Uterus (tissue), 4 donors: ENCODE measurements around the gene KLHL7. TPM values are rescaled to one million over a fixed set of nuclear protein-coding genes. Genes with fewer than 3 reads are reported as not detected.
A peak's percentile ranks its signal among the peaks of the same experiment; 100 is the strongest.

Experiments used
- DNase-seq, 2 donors: peaks; one replicate each; pipeline ENCODE4 v3.0.0-alpha.2; 2019 to 2020
- H3K27ac ChIP-seq, 2 donors: fragments of 200-600 bp; sonication (generic); 1 replicate in 1 of 2; 2 replicates in 1 of 2; pipeline ENCODE4 v1.5.1; 2016 to 2018
- H3K27me3 ChIP-seq, 2 donors: fragments of 200-600 bp; sonication (generic); one replicate each; pipeline ENCODE4 v1.5.1; 2018 to 2019; ENCODE audit warnings: control low read depth in 1 of 2
- H3K36me3 ChIP-seq, 2 donors: fragments of 200-600 bp; sonication (generic); one replicate each; pipeline ENCODE4 v1.5.1; 2019; ENCODE audit warnings: control low read depth in 1 of 2
- H3K4me1 ChIP-seq, 2 donors: fragments of 200-600 bp; sonication (generic); one replicate each; pipeline ENCODE4 v1.5.1; 2018 to 2019; ENCODE audit warnings: control low read depth in 1 of 2
- H3K4me3 ChIP-seq, 2 donors: fragments of 200-600 bp; sonication (generic); 1 replicate in 1 of 2; 2 replicates in 1 of 2; pipeline ENCODE4 v1.5.1; 2018 to 2019; ENCODE audit warnings: mild to moderate bottlenecking in 1 of 2
- H3K9me3 ChIP-seq, 2 donors: fragments of 200-600 bp; sonication (generic); one replicate each; pipeline ENCODE4 v1.5.1; 2019; ENCODE audit warnings: control low read depth in 1 of 2
- CTCF ChIP-seq, 4 experiments: fragments of 200-600 bp in 2 of 4; fragments of 450-650 bp in 2 of 4; sonication (generic) in 2 of 4; IDR thresholded peaks; one replicate each; pipeline ENCODE4 v1.5.1; 2016 to 2019; ENCODE audit warnings: antibody characterized with exemption in 4 of 4, mild to moderate bottlenecking in 2 of 4, moderate library complexity in 1 of 4
- POLR2A ChIP-seq, 2 donors: fragments of 450-650 bp; IDR thresholded peaks; one replicate each; pipeline ENCODE4 v1.6.1; 2016; ENCODE audit warnings: antibody characterized with exemption in 2 of 2, mild to moderate bottlenecking in 1 of 2, moderate library complexity in 1 of 2
- intact Hi-C: fragments of 100-400 bp; cut with DNase I; formaldehyde crosslinking; loops from one replicate; pipeline ENCODE4 v1.15.1; 2023; ENCODE audit warnings: low total_unique reads
- total RNA-seq, 4 donors: library from RNA; depleted of rRNA in 3 of 4; stranded (reverse); fragments of >200 nt in 3 of 4; gene quantifications; one replicate each; pipeline versions ENCODE4 v1.1.0 to v1.2.4, GENCODE V29; 2014 to 2023
- donor health status: DM: yes; HTN: yes; CAD: no.

Gene KLHL7
- total RNA-seq, 4 donors from 2014 or later, result 12.0 to 136 (median 45.1) TPM

GRCh38 chr7:23065974-23066373, 39.6 kb upstream of the KLHL7 start:
- no peak overlapping the region for H3K27ac ChIP-seq
- no peaks in the 10 kb centered on the region for H3K9me3 ChIP-seq
- intact Hi-C loops, result no loop called here
- no peak for TF ChIP-seq CTCF (IDR thresholded peaks at IDR 0.05)
- H3K27me3 ChIP-seq, result no peaks in the 10 kb centered on the region
- H3K4me1 ChIP-seq, result no peaks in the 10 kb centered on the region
- H3K4me3 ChIP-seq, result no peak overlapping the region
- no peaks in the 10 kb centered on the region for H3K36me3 ChIP-seq
- DNase-seq, result no peak

GRCh38 chr7:23067271-23067670, 38.3 kb upstream of the KLHL7 start:
- no peak overlapping the region for H3K4me3 ChIP-seq
- H3K27ac ChIP-seq, result peak overlapping the region in 1 of 2 donors; percentile 19
- no peak for DNase-seq
- no peak for TF ChIP-seq CTCF (IDR thresholded peaks at IDR 0.05)
- TF ChIP-seq POLR2A (IDR thresholded peaks at IDR 0.05), result no peak
- no peaks in the 10 kb centered on the region for H3K36me3 ChIP-seq
- H3K4me1 ChIP-seq, result no peaks in the 10 kb centered on the region
- intact Hi-C loops, result no loop called here
- no peaks in the 10 kb centered on the region for H3K27me3 ChIP-seq
- H3K9me3 ChIP-seq, result no peaks in the 10 kb centered on the region

- Histone ChIP-seq H3K36me3 (no peaks in the 10 kb centered on the region), H3K4me1 (no peaks in the 10 kb centered on the region), H3K9me3 (no peaks in the 10 kb centered on the region), H3K4me3 (no peak overlapping the region), H3K27me3 (no peaks in the 10 kb centered on the region), H3K27ac (no peak overlapping the region)
- no peak for TF ChIP-seq POLR2A (IDR thresholded peaks at IDR 0.05)
- peak in 2 of 4 experiments; percentile 13 to 20 for TF ChIP-seq CTCF (IDR thresholded peaks at IDR 0.05)
- DNase-seq, result no peak
- intact Hi-C loops, result no loop called here
These were observed 33.5 kb upstream of the KLHL7 start for GRCh38 chr7:23072048-23072447.

GRCh38 chr7:23072922-23073321, 32.7 kb upstream of the KLHL7 start:
- H3K4me3 ChIP-seq, result no peak overlapping the region
- intact Hi-C loops, result no loop called here
- H3K9me3 ChIP-seq, result no peaks in the 10 kb centered on the region
- H3K27me3 ChIP-seq, result no peaks in the 10 kb centered on the region
- no peaks in the 10 kb centered on the region for H3K4me1 ChIP-seq
- no peak overlapping the region for H3K27ac ChIP-seq
- H3K36me3 ChIP-seq, result no peaks in the 10 kb centered on the region
- TF ChIP-seq CTCF (IDR thresholded peaks at IDR 0.05) (no peak), POLR2A (IDR thresholded peaks at IDR 0.05) (no peak)
- DNase-seq, result no peak

GRCh38 chr7:23074443-23075261, 30.9 kb upstream of the KLHL7 start:
- H3K4me3 ChIP-seq, result no peak overlapping the region
- H3K27ac ChIP-seq, result no peak overlapping the region
- intact Hi-C loops, result no loop called here

More at GRCh38 chr7:23074443-23075261, 30.9 kb upstream of the KLHL7 start:
- Histone ChIP-seq H3K9me3 (no peaks in the 10 kb centered on the region), H3K36me3 (no peaks in the 10 kb centered on the region), H3K27me3 (no peaks in the 10 kb centered on the region), H3K4me1 (no peaks in the 10 kb centered on the region)
- DNase-seq, result no peak
- TF ChIP-seq POLR2A (IDR thresholded peaks at IDR 0.05) (no peak), CTCF (IDR thresholded peaks at IDR 0.05) (no peak)
